Activated B cell treated with CpG ODN at 0.5 μM for 24 hours (primary cell): Measurements from ENCODE around the gene SNX8. TPM values are rescaled to one million over a fixed set of nuclear protein-coding genes. Genes with fewer than 3 reads are reported as not detected.
A peak's percentile ranks its signal among the peaks of the same experiment; 100 is the strongest.

Source experiments
- ATAC-seq: fragments of 200-7000 bp; cut with Tn5 transposase; one replicate; pipeline ENCODE4 v1.10.0; 2021; ENCODE audit warnings: low read depth, mild to moderate bottlenecking, moderate library complexity
- CTCF ChIA-PET: fragments of 350-600 bp; sonication (Branson Sonifier 250); formaldehyde crosslinking; loops from one replicate; lab custom pipeline; 2021; ENCODE audit warnings: antibody characterized with exemption; lab: Charles Lee
- POLR2A ChIA-PET: fragments of 350-600 bp; sonication (Branson Sonifier 250); formaldehyde crosslinking; loops from one replicate; lab custom pipeline; 2021; ENCODE audit warnings: antibody characterized with exemption; lab: Charles Lee
- DNase-seq: peaks from one replicate; pipeline ENCODE4 v3.0.0; 2022
- H3K27ac Mint-ChIP-seq: one replicate; pipeline ENCODE4 v1.8.0; 2020; ENCODE audit warnings: mixed read lengths
- H3K27me3 Mint-ChIP-seq: one replicate; pipeline ENCODE4 v1.8.0; 2021; ENCODE audit warnings: mixed read lengths
- H3K36me3 Mint-ChIP-seq: one replicate; pipeline ENCODE4 v1.8.0; 2021; ENCODE audit warnings: low read depth, mixed read lengths
- H3K4me1 Mint-ChIP-seq: one replicate; pipeline ENCODE4 v1.8.0; 2021; ENCODE audit warnings: mixed read lengths
- H3K4me3 Mint-ChIP-seq: one replicate; pipeline ENCODE4 v1.8.0; 2020; ENCODE audit warnings: mild to moderate bottlenecking, mixed read lengths
- H3K9me3 Mint-ChIP-seq: one replicate; pipeline ENCODE4 v1.8.0; 2020; ENCODE audit warnings: mixed read lengths
- intact Hi-C: fragments of 100-400 bp; cut with micrococcal nuclease; formaldehyde crosslinking; loops from one replicate; pipeline ENCODE4 v1.15.1; 2024
- total RNA-seq: library from RNA; stranded (reverse); gene quantifications from 2 replicates; pipeline ENCODE4 v1.2.3, GENCODE V29; 2022
- TF ChIP-seq, protein P1 (sequence below): fragments of 200-600 bp; IDR thresholded peaks from one replicate; pipeline ENCODE4 v1.8.0; 2022; ENCODE audit warnings: antibody characterized with exemption, mild to moderate bottlenecking

Gene SNX8
- total RNA-seq, 1 donor from 2014 or later: 175 TPM

DNA sequence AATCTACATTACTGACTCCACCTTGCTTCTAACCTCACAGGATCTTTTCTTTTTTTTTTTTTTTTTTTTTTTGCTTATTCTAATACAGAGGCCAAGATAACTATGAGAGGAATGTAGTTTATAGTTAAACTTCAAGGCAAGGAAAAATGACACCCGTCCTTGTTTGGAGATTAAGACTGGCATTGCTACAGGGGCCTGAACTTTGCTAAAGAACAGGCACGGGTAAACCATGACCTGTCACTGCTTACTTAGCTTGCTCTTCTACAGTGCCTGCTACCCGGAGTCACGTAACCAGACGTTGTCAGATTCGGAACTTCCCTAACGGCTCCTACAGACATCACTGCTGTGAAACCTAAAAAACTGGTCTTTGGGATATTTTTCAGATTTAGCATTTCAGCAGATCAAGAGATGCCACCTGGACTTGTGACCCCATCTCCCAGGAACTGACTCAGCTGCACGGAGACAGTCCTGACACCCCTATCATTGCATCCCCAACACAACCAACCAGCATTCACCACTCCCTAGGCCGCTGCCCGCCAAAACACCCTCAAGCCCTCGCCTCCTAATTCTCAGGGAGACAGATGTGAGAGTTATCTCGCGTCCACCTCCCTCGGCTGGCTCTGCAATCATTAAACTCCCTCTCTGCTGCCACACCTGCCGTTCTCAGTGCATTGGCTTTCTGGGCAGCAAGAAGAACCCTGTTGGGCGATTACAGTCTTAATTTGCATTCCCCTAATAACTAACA lies 109.0 kb downstream of the SNX8 start:
- no peak for DNase-seq
- H3K27ac Mint-ChIP-seq: no peak overlapping the region
- intact Hi-C loops: no loop called here
- H3K4me1 Mint-ChIP-seq: peaks cover 24% of the 10 kb centered on the region
- H3K4me3 Mint-ChIP-seq: no peak overlapping the region
- ChIA-PET POLR2A (no interaction called here), CTCF (no interaction called here)
- TF ChIP-seq, protein P1, sequence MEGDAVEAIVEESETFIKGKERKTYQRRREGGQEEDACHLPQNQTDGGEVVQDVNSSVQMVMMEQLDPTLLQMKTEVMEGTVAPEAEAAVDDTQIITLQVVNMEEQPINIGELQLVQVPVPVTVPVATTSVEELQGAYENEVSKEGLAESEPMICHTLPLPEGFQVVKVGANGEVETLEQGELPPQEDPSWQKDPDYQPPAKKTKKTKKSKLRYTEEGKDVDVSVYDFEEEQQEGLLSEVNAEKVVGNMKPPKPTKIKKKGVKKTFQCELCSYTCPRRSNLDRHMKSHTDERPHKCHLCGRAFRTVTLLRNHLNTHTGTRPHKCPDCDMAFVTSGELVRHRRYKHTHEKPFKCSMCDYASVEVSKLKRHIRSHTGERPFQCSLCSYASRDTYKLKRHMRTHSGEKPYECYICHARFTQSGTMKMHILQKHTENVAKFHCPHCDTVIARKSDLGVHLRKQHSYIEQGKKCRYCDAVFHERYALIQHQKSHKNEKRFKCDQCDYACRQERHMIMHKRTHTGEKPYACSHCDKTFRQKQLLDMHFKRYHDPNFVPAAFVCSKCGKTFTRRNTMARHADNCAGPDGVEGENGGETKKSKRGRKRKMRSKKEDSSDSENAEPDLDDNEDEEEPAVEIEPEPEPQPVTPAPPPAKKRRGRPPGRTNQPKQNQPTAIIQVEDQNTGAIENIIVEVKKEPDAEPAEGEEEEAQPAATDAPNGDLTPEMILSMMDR: no peak
- no peak for ATAC-seq
- H3K36me3 Mint-ChIP-seq: peaks cover 34% of the 10 kb centered on the region
- H3K9me3 Mint-ChIP-seq: no peaks in the 10 kb centered on the region
- no peaks in the 10 kb centered on the region for H3K27me3 Mint-ChIP-seq

DNA sequence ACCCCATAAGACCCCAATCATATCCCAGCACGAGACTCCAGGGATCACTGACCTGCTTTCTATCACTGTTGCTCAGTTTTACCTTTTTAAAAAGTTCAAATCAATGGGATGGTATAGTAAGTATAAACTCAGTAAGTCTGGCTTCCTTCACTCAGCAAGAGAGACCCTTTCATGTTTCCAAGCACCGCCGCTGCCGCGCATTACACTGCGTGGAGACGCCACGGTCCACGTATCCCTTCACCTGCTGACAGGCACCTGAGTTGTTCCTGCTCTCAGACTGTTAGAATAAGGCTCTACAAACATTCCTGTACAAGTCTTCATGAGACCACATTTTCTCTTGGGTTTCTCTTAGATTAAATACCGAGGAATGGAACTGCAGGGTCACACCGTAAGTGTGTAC lies 109.8 kb downstream of the SNX8 start:
- peaks cover 39% of the 10 kb centered on the region for H3K36me3 Mint-ChIP-seq
- H3K4me3 Mint-ChIP-seq: no peak overlapping the region
- no peak for DNase-seq
- no peak for ATAC-seq
- H3K4me1 Mint-ChIP-seq: peaks cover 16% of the 10 kb centered on the region
- ChIA-PET CTCF (no interaction called here), POLR2A (no interaction called here)
- TF ChIP-seq, protein P1: no peak
- H3K27ac Mint-ChIP-seq: peak overlapping the region; percentile 19
- intact Hi-C loops: no loop called here
- no peaks in the 10 kb centered on the region for H3K9me3 Mint-ChIP-seq
- no peaks in the 10 kb centered on the region for H3K27me3 Mint-ChIP-seq

DNA sequence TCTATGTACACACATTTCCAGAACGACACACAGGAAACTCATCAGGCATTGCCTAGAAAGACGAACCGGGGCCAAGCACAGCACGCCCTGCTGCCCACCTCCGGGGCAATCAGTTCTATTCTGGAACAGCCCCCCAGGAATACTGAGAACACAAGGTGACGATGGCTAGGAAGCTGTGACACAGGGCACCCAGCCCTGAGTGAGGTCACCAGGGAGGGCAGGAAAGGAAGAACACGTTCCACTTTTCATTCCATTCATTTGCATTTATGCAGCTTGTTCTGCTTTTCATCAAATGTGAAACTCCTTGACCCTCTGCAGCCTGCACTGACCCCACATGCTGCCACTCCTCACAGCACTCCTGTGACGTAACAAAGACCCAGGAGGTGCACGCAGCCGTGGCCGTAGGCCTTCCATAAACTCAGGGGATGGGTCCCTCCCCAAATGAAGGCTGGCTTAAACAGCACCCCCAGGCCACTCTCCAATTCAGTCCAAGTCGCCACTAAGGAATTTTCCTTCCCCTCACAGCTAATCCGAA lies 110.4 kb downstream of the SNX8 start:
- no peaks in the 10 kb centered on the region for H3K9me3 Mint-ChIP-seq
- ChIA-PET POLR2A (interaction anchor here (0.5 kb wide), 2 partner anchors 383 to 634 kb away, joined by 3 to 6 read pairs; no protein-coding TSS in a partner anchor), CTCF (interaction anchor here (1.0 kb wide), 1 partner anchor 9 kb away, joined by 3 read pairs; no protein-coding TSS in a partner anchor)
- peaks cover 15% of the 10 kb centered on the region for H3K4me1 Mint-ChIP-seq
- ATAC-seq: peak; percentile 58
- no peak for DNase-seq
- peaks cover 42% of the 10 kb centered on the region for H3K36me3 Mint-ChIP-seq
- H3K4me3 Mint-ChIP-seq: no peak overlapping the region
- H3K27me3 Mint-ChIP-seq: no peaks in the 10 kb centered on the region
- intact Hi-C loops: no loop called here
- peak overlapping the region; percentile 19 for H3K27ac Mint-ChIP-seq
- TF ChIP-seq, protein P1: no peak

DNA sequence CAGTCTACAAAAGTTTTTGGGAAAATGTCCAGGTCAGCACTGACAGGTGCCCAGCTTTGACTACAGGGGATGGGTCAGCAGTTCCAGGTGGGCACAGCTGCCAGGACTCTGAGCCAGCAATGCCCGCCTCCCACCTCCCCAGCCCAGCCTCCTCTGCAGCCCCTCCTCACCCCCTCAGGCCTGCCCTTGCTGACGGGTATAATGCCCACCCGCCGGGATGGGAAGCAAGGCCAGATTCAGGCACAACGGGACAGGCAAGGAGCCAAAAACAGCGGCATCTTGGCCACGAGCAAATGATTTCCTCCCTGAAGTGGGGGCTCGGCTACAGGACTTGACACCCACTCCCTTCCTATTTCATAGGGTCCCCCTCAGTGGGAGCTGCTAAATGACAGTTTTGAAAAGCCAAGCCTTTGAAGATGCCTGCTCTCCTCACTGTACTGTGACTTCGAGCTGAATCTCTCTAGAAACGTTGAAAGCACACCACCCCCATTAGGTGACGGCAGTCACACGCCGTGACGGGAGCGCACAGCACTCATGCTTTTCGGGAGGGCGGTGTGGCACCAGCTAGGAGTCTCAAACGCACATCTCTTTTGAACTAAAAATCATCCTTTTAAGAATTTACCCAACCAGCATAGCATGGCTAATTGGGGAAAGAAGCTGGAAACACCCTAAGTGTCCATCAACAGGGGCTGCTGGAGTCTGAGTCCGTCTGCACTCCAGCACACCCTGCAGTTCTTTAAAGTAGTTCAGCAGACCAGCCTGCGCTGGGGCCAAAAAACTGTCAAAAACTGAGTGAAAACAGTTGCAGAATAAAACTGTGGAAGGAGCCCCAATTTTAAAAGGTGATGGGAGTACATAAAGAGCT lies 111.1 kb downstream of the SNX8 start:
- Mint-ChIP-seq H3K27me3 (no peaks in the 10 kb centered on the region), H3K9me3 (no peaks in the 10 kb centered on the region), H3K27ac (no peak overlapping the region), H3K4me3 (no peak overlapping the region), H3K4me1 (peaks cover 15% of the 10 kb centered on the region), H3K36me3 (peaks cover 35% of the 10 kb centered on the region)
- ATAC-seq: no peak
- CTCF ChIA-PET: interaction anchor here (1.0 to 1.2 kb wide), 2 partner anchors 8 to 102 kb away, joined by 3 read pairs; no protein-coding TSS in a partner anchor
- DNase-seq: no peak
- POLR2A ChIA-PET: interaction anchor here (0.5 kb wide), 1 partner anchor 633 kb away, joined by 3 read pairs; no protein-coding TSS in a partner anchor
- intact Hi-C loops: no loop called here
- TF ChIP-seq, protein P1: no peak
